Stimulated activated CD4-positive, alpha-beta T cell treated with anti-CD3 and anti-CD28 coated beads, Interleukin-12 subunit alpha, Interleukin-12 subunit beta, amount 100 ng/mL, for 24 hours (primary cell): ENCODE data around the gene TTC17.
"Not testable (repeated sequence)": the region's sequence is repeated elsewhere in the genome, so short reads cannot be mapped to it uniquely, and the experiment has no call there.

Experiments
- DNase-seq, 2 experiments: peaks; one replicate each; pipeline ENCODE4 v3.0.0-alpha.2; 2020; ENCODE audit warnings: low read depth in 2 of 2

Gene TTC17

DNA sequence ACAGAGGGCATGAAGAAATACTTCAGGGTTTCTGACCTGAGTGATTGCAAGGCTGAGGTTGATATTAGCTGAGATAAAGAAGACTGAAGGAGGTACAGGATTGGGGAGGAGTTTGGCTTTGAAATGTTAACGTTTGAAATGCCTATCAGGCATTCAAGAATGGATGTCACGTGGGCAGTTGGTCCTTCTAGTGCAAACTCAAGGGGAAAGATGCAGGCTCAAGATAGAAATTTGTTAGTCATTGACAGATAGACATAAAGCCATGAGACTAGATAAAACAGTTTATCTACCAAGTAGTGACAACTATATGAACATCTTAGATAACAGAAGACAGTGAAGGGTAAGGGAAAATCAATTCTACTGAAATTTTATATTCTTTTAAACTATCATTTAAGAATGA, 23.1 kb downstream of the TTC17 start:
- DNase-seq = no peak

DNA sequence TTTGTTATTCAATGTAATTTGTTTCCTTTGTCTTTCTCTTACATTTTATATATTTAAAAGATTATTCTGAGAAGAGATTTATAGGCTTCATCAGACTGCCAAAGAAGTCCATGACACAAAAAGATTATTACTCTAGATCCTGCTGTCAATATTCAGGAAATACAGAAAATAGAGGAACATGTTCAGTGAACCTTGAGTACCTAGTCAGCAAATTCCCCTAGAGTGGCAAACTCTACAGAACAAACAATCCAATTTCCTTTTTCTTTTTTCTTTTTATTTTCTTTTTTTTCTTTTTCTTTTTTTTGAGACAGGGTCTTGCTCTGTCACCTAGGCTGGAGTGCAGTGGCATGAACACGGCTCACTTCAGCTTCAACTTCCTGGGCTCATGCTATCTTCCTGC, 23.9 kb downstream of the TTC17 start:
- no peak for DNase-seq

DNA sequence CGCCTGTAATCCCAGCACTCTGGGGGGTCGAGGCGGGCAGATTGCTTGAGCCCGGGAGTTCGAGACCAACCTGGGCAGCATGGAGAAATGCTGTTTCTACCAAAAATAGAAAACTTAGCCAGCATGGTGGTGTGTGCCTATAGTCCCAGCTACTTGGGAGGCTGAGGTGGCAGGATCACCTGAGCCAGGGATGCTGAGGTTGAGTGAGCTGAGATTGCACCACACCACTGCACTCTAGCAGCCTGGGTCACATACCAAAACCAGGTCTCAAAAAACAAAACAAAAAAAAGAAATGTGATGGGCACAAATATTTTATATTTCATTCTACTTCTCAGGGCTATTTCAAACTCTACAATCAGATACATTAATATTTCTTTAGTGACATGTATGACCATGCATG, 25.7 kb downstream of the TTC17 start:
- DNase-seq = no peak

DNA sequence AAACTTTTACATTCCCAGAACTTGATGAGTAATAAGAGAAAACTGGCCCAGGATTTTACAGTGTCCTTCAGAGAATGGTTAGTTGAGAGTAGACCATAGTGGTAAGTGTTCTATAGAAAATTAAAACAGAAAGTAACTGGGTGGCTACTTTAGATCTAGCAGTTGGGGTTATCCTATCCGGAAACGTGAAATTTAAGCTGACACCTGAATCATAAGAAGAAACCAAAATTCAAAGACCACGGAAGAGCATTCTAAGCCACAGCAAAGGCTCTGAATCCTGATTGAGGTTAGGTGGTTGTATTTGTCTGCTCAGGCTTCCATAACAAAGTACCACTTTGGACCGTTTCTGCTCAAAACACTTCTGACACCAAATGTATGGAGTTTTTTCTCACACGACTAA, 34.0 kb downstream of the TTC17 start:
- no peak for DNase-seq

- no peak for DNase-seq
Measured at GRCh38 chr11:43393765-43394355, 35.1 kb downstream of the TTC17 start.

- DNase-seq = no peak
Measured at GRCh38 chr11:43396617-43397016, 37.9 kb downstream of the TTC17 start.

DNA sequence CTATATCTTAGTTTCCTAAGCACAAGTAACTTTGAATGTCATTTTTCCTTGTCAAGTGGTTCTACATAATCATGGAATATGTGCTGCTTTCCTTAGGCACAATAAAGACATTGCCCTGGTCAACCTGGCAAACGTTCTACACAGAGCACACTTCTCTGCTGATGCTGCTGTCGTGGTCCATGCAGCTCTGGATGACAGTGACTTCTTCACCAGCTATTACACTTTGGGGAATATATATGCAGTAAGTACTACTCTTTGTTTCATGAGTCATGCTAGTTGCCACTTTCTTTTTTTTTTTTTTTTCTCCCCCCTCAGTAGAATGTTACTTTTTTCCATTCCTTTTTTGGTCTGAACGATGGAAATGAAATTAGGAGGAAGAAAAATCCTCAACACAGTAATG, 38.5 kb downstream of the TTC17 start:
- DNase-seq = no peak

GRCh38 chr11:43399983-43400630, 41.4 kb downstream of the TTC17 start:
- no peak for DNase-seq

GRCh38 chr11:43401252-43401651, 42.5 kb downstream of the TTC17 start:
- DNase-seq = no peak

- not testable (repeated sequence) for DNase-seq
Measured at GRCh38 chr11:43401811-43402210, 43.1 kb downstream of the TTC17 start.

DNA sequence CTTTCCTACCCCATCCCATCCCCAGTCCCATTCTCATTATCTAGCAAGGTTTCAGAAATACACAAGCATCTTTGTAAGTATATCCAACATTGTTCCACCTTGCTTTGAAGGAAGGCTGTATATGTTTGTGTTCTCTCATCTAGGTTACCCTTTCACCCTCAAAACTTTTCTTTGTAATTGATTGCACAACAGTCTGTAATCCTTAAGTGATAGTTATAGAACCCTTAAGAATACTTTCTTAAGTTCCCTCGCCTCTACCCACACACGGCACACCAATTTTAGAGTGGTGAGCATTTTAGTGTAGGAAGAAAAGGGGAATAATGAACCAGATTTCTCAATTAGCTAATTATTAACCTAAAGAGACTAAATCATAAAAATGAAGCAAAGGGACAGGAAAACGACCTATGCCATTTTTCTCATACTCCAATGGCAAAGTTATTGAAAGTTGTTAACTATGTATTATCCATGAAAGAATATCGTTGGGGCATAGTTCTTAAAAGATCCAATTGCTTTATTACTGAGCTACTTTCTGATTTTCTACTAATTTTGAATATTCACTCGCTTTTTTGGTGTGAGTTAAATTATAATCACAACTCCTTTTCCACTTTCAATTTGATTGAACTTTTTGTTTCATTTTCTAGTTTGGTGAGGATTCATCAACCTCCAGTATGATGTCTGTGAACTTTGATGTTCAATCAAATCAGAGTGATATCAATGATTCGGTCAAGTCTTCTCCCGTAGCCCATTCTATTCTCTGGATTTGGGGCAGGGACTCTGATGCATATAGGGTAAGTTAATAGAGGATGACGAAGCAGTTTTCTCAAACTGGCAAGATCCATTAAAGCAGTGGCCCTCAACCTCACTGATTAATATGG, 44.9 kb downstream of the TTC17 start:
- DNase-seq = no peak

DNA sequence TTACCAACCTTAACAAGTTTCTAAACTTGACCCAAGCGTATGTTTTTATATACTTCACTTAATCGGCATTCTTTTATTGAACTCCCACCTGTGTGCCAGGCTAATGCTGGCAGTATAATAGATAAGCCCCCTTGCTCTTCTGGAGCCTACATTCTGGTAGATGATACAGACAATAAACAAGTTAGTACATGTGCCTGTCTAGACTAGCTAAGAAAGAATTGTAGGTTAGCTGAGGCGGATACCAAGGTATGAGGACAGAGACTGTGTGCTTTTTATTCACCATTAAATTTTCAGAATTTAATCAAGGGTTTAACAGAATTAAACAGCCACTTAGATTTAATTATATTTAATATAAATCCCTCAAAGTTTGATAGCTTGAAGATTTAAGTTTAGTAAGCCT, 45.7 kb downstream of the TTC17 start:
- no peak for DNase-seq

DNA sequence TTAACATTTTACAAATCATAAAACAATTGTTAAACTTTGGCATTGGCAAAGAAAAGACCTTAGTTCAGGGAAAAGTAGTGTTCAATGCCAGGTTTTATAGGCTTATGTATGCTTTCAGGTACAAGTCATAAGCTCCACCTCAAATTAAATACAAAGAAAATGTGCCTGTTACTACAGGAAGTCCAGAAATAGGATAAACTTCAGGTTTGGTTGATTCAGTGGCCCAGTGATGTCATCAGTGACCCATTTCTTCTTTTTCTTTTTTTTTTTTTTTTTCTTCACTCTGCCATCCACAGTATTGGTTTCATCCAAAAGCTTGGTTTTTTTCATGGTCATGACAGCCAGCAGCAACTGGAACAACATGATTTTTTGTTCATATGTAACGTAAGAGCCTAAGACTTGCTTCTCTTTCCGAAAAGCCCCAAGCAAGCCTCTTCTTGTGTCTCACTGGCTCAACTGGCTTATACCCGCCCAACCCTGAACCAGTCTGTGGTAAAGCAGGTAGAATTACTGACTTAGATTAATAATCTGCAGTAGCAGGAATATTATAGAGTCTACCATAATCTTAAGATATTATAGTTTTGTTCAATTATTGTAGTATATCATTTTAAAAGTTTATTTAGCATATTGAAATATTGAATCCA, 46.2 kb downstream of the TTC17 start:
- DNase-seq = no peak

- no peak for DNase-seq
Measured at GRCh38 chr11:43408277-43408676, 49.6 kb downstream of the TTC17 start.

DNA sequence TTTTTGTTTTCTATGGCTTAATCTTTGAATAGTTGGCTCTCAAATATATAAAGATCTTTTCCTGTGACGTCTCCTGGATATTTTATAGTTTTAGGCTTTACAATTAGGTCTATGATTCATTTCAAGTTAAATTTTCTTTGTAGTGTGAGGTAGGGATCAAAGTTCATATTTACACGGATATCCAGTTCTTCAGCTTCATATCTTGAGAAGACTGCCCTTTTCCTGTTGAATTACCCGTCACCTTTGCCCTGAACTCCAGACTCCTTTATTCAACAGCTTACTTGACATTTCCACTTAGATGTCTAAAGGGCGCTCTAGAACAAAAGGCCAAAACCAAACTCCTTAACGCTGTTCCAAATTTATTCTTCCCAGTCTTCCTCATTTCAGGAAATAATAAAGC, 51.7 kb downstream of the TTC17 start:
- no peak for DNase-seq

DNA sequence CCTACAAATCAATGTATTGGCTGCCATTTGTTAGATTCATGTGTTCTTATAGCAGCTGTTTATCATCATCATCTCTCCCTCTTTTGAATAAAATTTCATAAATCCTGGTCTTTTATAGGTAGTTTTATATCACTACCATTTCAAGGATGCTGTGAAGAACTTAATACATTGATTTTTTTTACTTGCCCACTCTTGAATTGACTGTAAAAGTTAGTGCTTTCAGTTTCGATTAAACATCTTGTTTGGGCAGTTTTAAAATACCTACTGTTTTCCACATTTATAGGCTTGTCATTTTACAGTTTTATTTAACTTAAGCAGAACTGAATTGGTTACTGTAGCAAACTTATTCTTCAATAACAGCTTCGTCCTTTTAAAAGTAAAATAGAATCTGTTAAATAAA, 59.5 kb downstream of the TTC17 start:
- DNase-seq = no peak

DNA sequence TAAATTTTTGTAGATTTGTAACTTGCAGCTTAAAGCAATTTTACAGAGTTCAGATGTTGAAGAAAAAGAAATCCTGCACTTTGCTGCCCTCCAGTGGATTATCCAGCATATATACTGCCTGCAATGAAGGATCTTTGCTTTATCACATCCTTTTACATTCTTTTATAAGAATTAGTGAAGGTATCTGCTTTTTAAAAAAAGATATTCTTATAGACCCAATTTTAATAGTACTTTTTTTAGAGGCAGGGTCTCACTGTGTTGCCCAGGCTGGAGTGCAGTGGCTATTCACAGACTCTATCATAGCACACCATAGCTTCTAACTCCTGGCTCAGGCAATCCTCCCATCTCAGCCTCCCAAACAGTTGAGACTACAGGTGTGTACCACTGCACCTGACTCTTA, 60.7 kb downstream of the TTC17 start:
- no peak for DNase-seq

DNA sequence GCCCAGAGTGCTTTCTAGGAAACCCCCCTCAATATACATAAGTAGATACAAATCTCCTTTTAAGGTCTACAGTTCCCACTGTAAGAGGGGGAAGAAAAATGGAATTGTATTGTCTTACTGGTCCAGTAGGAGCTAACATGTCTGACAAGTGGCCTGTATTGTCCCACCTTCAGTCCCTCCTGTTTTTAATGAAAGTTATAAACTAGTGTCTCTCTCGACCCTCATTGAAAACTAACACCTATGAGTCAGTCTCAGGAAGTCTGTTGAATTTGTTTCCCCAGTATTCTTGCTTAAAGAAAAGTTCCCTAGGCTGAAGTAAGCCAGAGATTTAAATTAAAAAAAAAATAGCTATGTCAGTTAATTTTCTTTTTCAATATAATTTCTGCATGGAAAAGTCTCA, 69.3 kb downstream of the TTC17 start:
- no peak for DNase-seq

- not testable (repeated sequence) for DNase-seq
Measured at GRCh38 chr11:43430916-43431315, 72.2 kb downstream of the TTC17 start.

DNA sequence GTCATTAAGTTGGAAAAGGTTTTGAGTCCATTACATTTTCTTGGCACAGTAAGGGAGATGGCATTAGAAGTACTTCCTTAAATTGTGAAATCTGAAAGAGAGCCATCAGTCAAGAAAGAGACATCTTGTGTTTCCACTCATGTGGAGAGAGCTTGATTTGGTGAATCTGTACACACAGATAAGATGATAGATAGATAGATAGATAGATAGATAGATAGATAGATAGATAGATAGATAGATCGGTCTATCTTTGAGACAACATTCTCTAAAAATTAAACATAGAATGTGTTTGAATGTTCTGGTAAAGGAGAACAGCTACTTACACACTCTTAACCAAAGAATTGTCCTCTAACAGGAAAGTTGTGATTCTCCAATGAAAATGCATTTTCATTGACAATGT, 76.2 kb downstream of the TTC17 start:
- no peak for DNase-seq

DNA sequence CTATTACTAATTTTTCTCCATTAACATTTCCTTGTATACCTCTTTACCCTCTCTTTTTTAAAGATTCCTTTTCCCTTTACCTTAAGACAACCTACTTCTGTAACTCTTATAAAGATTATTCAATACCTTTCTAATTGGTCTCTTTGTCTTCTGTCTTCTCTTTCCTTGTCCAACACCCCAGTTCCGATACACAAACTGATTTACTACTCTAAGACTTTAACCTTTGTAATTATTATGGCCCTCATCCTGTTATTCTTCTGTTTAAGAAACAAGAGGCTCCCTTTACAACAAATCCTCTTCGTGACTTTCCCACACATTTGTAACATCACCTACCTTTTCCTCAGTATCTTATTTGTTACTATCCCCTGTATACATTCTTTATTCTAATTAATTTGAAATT, 81.8 kb downstream of the TTC17 start:
- DNase-seq = no peak

DNA sequence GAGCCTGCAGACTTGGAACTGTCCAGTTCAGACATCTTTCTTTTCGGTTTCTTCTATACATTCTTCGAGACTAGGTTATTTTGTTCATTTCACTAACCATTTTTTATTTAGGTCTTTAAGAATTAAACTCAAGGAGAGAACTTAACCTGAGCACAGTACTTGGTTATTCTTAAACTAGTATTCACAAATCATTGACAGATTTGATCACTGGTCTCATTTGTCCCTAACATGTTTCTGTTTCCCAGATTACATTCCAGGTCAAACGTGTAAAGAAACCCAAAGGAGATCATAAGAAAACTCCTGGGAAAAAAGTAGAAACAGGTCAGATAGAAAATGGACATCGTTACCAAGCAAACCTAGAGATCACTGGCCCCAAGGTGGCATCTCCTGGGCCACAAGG, 85.1 kb downstream of the TTC17 start:
- DNase-seq = no peak

DNA sequence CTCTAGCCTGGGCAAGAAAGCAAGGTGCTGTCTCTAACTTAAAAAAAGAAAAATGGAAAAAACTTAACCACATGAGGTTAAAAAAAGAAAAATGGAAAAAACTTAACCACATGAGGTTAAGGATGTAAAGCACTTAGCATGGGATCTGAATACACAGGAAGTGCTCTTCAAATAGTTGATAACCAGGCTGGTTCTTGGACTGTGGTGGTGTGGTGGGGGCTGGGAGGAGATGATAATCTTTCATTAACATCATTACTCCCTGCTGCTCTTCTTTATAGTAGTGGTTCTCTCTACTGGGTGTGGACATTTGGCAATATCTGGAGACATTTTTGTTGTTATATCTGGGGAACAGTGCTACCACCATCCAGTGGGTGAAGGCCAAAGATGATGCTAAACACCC, 88.4 kb downstream of the TTC17 start:
- DNase-seq = no peak
